Karpas-422 (cell line): ENCODE results near the gene NRGN. TPM values are rescaled to one million over a fixed set of nuclear protein-coding genes. Genes with fewer than 3 reads are reported as not detected.

Source experiments
- DNase-seq: peaks from one replicate; pipeline ENCODE4 v3.0.0-alpha.2; 2015
- H2AFZ ChIP-seq: fragments of 200-600 bp; sonication (generic); 2 replicates; pipeline ENCODE4 v1.6.1; 2014; ENCODE audit warnings: antibody characterized with exemption, low read length, mixed read lengths
- H3K27ac ChIP-seq: fragments of 200-600 bp; sonication (generic); 2 replicates; pipeline ENCODE4 v1.5.1; 2014; ENCODE audit warnings: mild to moderate bottlenecking, low read length, moderate library complexity
- H3K27me3 ChIP-seq: fragments of 200-600 bp; sonication (generic); 2 replicates; pipeline ENCODE4 v1.6.1; 2014; ENCODE audit warnings: low read length, mixed read lengths
- H3K36me3 ChIP-seq: fragments of 200-600 bp; sonication (generic); 2 replicates; pipeline ENCODE4 v1.6.1; 2014; ENCODE audit warnings: low read length, mixed read lengths; ENCODE audit not compliant: insufficient read depth
- H3K4me1 ChIP-seq: fragments of 200-600 bp; sonication (generic); 2 replicates; pipeline ENCODE4 v1.6.1; 2014; ENCODE audit warnings: mild to moderate bottlenecking, low read length, mixed read lengths
- H3K4me2 ChIP-seq: fragments of 200-600 bp; sonication (generic); 2 replicates; pipeline ENCODE4 v1.6.1; 2014; ENCODE audit warnings: low read length, low read depth, mild to moderate bottlenecking; ENCODE audit not compliant: poor library complexity, severe bottlenecking
- H3K4me3 ChIP-seq: fragments of 200-600 bp; sonication (generic); 2 replicates; pipeline ENCODE4 v1.5.1; 2014; ENCODE audit warnings: mild to moderate bottlenecking, antibody characterized with exemption, low read length, mixed read lengths
- H3K79me2 ChIP-seq: fragments of 200-600 bp; sonication (generic); 2 replicates; pipeline ENCODE4 v1.6.1; 2014; ENCODE audit warnings: mild to moderate bottlenecking, low read length, mixed read lengths
- H3K9ac ChIP-seq: fragments of 200-600 bp; sonication (generic); 2 replicates; pipeline ENCODE4 v1.6.0; 2014; ENCODE audit warnings: low read length
- H3K9me2 ChIP-seq: fragments of 200-600 bp; sonication (generic), shearing (Covaris generic); replicated peaks from 2 replicates; pipeline ENCODE4 v1.6.0; 2014; ENCODE audit warnings: mild to moderate bottlenecking, low read length, moderate library complexity; ENCODE audit not compliant: insufficient read depth
- H3K9me3 ChIP-seq: fragments of 300-700, 200-600 bp; sonication (generic); 2 replicates; pipeline ENCODE4 v1.6.1; 2014; ENCODE audit warnings: low read length, mixed read lengths
- H4K20me1 ChIP-seq: fragments of 200-600 bp; sonication (generic); 2 replicates; pipeline ENCODE4 v1.6.1; 2014; ENCODE audit warnings: mild to moderate bottlenecking, antibody characterized with exemption, low read length, low read depth; ENCODE audit not compliant: insufficient read depth
- total RNA-seq: library from RNA; depleted of rRNA; stranded (reverse); fragments of >200 nt; shearing (Covaris generic); gene quantifications from 2 replicates; pipeline ENCODE4 v1.2.3, GENCODE V29; 2014; ENCODE audit warnings: low replicate concordance

Gene NRGN
- total RNA-seq, 1 experiment from 2014 or later, result not detected

DNA sequence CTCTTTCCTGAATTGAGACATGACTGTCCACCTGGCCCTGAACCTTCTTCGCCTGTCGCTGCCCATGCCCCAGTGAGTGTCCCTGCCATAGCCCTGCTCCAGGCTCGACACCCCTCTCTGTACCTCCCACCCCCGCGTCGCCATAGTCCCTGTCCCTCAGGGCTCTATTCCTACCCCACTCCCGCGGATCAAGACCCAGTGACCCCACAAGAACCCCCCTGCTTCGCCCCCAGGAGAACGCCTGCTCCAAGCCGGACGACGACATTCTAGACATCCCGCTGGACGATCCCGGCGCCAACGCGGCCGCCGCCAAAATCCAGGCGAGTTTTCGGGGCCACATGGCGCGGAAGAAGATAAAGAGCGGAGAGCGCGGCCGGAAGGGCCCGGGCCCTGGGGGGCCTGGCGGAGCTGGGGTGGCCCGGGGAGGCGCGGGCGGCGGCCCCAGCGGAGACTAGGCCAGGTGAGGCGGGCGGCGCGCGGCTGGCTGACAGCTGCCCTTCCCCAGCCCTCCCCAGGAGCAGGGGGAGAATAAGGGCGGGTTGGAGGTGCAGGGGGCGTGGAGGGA, 5.6 kb downstream of the NRGN start:
- Histone ChIP-seq H3K9ac (peak overlapping the region; percentile 83), H3K27me3 (no peaks in the 10 kb centered on the region), H4K20me1 (no peaks in the 10 kb centered on the region), H3K27ac (no peak overlapping the region), H3K9me3 (no peaks in the 10 kb centered on the region), H3K79me2 (no peaks in the 10 kb centered on the region), H3K4me3 (peak overlapping the region; percentile 70; the same call in 1 of the 2 replicates), H3K9me2 (no peaks in the 10 kb centered on the region), H3K4me2 (peak overlapping the region; percentile 84), H3K4me1 (peaks cover 24% of the 10 kb centered on the region), H3K36me3 (no peaks in the 10 kb centered on the region), H2AFZ (no peak overlapping the region)
- no peak for DNase-seq

- H3K9ac ChIP-seq, result peak overlapping the region; percentile 83
These were observed 6.3 kb downstream of the NRGN start for GRCh38 chr11:124745835-124746620.

DNA sequence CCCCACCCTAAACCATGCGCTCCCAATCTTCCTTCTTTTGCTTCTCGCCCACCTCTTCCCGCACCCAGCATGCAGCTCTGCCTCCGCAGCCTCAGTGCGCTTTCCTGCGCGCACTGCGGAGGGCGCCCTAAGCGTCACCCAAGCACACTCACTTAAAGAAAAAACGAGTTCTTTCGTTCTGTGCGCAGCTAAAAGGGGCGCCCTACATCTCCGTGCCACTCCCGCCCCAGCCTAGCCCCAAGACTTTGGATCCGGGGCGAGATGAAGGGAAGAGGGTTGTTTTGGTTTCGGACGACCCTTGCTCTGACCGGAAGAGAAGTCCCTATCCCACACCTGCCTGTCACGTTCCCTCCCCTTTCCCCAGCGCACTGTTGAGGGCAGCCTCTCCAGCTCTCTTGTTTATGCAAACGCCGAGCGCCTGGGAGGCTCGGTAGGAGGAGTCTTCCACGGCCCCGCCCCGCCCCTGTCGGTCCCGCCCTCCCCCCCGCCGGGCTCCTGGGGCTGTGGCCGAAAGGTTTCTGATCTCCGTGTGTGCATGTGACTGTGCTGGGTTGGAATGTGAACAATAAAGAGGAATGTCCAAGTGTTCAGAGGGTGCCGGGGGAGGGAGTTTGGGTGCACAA, 7.0 kb downstream of the NRGN start:
- Histone ChIP-seq H3K27ac (no peak overlapping the region), H3K9me3 (no peaks in the 10 kb centered on the region), H3K4me3 (peak overlapping the region; percentile 70), H4K20me1 (no peaks in the 10 kb centered on the region), H3K9me2 (no peaks in the 10 kb centered on the region), H3K4me1 (peaks cover 19% of the 10 kb centered on the region), H3K79me2 (no peaks in the 10 kb centered on the region), H3K36me3 (no peaks in the 10 kb centered on the region), H3K4me2 (peak overlapping the region; percentile 84), H3K9ac (peak overlapping the region; percentile 83), H2AFZ (peak overlapping the region; percentile 92; the same call in 1 of the 2 replicates), H3K27me3 (no peaks in the 10 kb centered on the region)
- peak; percentile 82 for DNase-seq

More at GRCh38 chr11:124745835-124746620, 6.3 kb downstream of the NRGN start:
- peaks cover 19% of the 10 kb centered on the region for H3K4me1 ChIP-seq
- peak; percentile 64 for DNase-seq
- H3K9me3 ChIP-seq, result no peaks in the 10 kb centered on the region
- H3K79me2 ChIP-seq, result no peaks in the 10 kb centered on the region
- H4K20me1 ChIP-seq, result no peaks in the 10 kb centered on the region
- H3K27me3 ChIP-seq, result no peaks in the 10 kb centered on the region
- peak overlapping the region; percentile 84 for H3K4me2 ChIP-seq
- no peak overlapping the region for H3K27ac ChIP-seq
- H2AFZ ChIP-seq, result peak overlapping the region; percentile 92; the same call in 1 of the 2 replicates
- H3K36me3 ChIP-seq, result no peaks in the 10 kb centered on the region
- peak overlapping the region; percentile 70 for H3K4me3 ChIP-seq
- H3K9me2 ChIP-seq, result no peaks in the 10 kb centered on the region

- Histone ChIP-seq H2AFZ (no peak overlapping the region), H3K9ac (no peak overlapping the region)
These were observed 7.8 kb downstream of the NRGN start for GRCh38 chr11:124747406-124748099.

GRCh38 chr11:124748100-124748418, 8.3 kb downstream of the NRGN start:
- H3K36me3 ChIP-seq, result no peaks in the 10 kb centered on the region
- H3K9ac ChIP-seq, result no peak overlapping the region
- H3K27ac ChIP-seq, result no peak overlapping the region
- H2AFZ ChIP-seq, result no peak overlapping the region
- no peaks in the 10 kb centered on the region for H3K9me2 ChIP-seq
- H3K27me3 ChIP-seq, result no peaks in the 10 kb centered on the region
- no peak overlapping the region for H3K4me3 ChIP-seq
- H3K4me2 ChIP-seq, result no peak overlapping the region
- H3K9me3 ChIP-seq, result no peaks in the 10 kb centered on the region
- DNase-seq, result no peak
- H3K4me1 ChIP-seq, result peaks cover 7% of the 10 kb centered on the region
- no peaks in the 10 kb centered on the region for H4K20me1 ChIP-seq
- H3K79me2 ChIP-seq, result no peaks in the 10 kb centered on the region

More at GRCh38 chr11:124747406-124748099, 7.8 kb downstream of the NRGN start:
- H3K27me3 ChIP-seq, result no peaks in the 10 kb centered on the region
- no peaks in the 10 kb centered on the region for H3K36me3 ChIP-seq
- H4K20me1 ChIP-seq, result no peaks in the 10 kb centered on the region
- peaks cover 11% of the 10 kb centered on the region for H3K4me1 ChIP-seq
- no peak overlapping the region for H3K4me2 ChIP-seq
- no peaks in the 10 kb centered on the region for H3K79me2 ChIP-seq
- H3K27ac ChIP-seq, result no peak overlapping the region
- no peak overlapping the region for H3K4me3 ChIP-seq
- no peaks in the 10 kb centered on the region for H3K9me3 ChIP-seq
- no peak for DNase-seq
- no peaks in the 10 kb centered on the region for H3K9me2 ChIP-seq

DNA sequence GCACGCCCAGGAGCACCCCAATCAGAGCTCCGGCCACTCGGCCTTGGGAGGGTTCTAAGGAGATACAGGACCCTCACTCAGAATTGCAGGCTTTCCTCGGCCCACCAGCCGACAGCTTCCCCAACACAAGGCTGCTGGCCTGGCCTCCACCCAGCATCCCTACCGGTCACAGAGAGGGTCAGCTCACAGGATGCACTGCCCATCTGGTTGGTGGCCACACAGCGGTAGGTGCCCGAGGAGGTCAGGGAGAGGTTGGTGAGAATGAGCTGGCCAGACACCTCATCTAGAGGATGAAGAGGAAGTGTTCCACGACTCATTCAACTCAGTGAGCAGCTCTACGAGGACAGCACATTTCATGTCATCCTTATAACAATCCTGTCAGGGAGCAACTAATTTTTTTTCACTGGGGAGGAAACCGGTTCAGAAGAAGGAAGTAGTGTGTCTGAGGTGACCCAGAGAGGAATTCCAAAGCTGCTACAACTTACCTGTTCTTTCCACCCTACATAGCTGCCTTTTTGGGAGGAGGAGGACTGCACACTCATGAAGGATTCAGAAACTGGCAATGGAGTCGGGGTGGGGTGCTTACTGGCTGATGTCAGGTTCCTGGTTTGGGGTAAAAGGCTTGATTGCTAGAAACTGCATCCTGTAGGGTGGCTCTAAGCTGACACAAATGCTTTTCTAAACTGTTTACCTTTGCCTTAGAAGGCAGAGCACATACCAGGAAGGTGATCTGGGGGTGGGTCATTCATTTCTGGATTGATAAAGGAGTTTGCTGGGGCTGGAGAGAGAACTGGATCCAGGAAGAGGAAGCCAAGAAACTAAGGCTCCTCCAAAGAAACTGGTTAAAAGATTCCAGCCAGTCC, 9.0 kb downstream of the NRGN start:
- no peak overlapping the region for H3K4me2 ChIP-seq
- H3K4me1 ChIP-seq, result peaks cover 7% of the 10 kb centered on the region
- H3K4me3 ChIP-seq, result no peak overlapping the region
- no peak overlapping the region for H3K9ac ChIP-seq
- no peak overlapping the region for H2AFZ ChIP-seq
- H4K20me1 ChIP-seq, result no peaks in the 10 kb centered on the region
- no peaks in the 10 kb centered on the region for H3K27me3 ChIP-seq
- no peaks in the 10 kb centered on the region for H3K36me3 ChIP-seq
- no peaks in the 10 kb centered on the region for H3K9me2 ChIP-seq
- no peak for DNase-seq
- no peaks in the 10 kb centered on the region for H3K9me3 ChIP-seq
- no peak overlapping the region for H3K27ac ChIP-seq
- no peaks in the 10 kb centered on the region for H3K79me2 ChIP-seq

DNA sequence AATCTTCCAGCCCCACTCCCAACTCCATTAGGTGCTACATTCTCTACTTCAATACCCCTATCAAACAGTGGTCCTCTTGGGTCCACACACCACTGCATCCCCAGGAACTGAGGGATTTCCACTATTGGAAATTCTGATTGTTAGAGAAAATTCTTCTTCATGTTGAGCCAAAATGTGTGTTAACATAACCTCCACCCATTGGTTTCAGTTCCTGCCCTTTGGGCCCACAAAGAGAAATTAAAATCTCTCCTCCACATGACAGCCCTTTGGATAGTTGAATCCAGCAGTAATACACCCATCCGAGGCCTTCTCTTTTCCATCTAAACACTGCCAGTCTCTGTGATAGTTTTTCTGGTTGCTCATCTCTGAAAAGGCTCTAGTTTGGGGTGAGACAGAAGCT, 10.2 kb downstream of the NRGN start:
- Histone ChIP-seq H3K4me3 (no peak overlapping the region), H3K27me3 (no peaks in the 10 kb centered on the region), H3K9ac (no peak overlapping the region), H2AFZ (no peak overlapping the region), H3K27ac (no peak overlapping the region), H4K20me1 (no peaks in the 10 kb centered on the region), H3K4me1 (peaks cover 7% of the 10 kb centered on the region), H3K4me2 (no peak overlapping the region), H3K79me2 (no peaks in the 10 kb centered on the region), H3K9me3 (no peaks in the 10 kb centered on the region), H3K36me3 (no peaks in the 10 kb centered on the region), H3K9me2 (no peaks in the 10 kb centered on the region)
- no peak for DNase-seq
